ENCODE data around the gene ISG20.

ISG20 gene

DNA sequence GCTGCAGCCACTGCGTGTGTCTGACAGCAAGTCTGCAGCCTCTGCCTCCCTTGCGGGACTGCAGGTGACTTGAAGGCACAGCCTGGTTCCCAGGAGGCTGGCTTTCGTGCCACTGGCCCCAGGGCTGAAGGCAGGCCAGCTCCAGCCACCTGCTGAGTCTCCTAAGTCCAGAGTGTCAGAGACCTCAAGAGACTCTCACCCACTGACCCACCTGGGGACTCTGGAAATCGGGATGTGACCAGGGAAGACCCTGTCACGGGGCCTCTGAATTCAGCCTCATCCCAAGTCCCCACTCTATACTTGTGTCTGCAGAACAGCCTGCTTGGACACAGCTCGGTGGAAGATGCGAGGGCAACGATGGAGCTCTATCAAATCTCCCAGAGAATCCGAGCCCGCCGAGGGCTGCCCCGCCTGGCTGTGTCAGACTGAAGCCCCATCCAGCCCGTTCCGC lies 16.3 kb downstream of the ISG20 start:
- no peak for DNase-seq

DNA sequence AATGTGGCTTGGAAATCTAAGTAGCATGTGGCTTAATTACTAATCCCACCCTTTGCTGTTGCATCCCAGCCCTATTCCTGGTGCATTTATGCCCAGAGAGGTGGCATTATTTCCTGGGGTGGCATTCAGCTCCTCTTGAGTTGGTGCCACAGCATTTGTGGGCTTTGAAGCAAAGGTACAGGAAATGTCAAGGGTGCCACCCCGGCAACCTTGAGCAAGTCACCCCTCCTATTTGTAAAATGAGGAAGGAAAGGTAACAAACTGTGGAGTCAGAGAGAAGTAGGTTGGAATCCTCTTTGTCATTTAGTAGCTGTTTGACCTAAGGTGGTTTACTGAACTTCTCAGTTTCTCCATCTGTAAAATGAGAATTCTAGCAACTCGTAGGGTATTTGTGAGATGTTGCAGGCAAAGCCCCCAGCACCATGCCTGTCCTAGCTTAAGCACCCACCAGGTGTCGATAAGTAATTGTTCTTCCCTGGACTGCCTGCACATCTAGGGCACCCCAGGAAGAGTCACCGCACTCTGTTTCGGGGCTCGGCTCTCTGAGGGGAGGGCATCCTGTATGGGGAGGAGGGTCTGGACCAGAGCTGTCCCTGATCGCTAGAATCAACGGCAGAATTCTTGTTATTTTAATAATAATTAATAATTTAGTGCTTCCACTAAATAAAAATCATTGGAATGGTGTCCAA lies 17.1 kb downstream of the ISG20 start:
- no peak for DNase-seq

DNA sequence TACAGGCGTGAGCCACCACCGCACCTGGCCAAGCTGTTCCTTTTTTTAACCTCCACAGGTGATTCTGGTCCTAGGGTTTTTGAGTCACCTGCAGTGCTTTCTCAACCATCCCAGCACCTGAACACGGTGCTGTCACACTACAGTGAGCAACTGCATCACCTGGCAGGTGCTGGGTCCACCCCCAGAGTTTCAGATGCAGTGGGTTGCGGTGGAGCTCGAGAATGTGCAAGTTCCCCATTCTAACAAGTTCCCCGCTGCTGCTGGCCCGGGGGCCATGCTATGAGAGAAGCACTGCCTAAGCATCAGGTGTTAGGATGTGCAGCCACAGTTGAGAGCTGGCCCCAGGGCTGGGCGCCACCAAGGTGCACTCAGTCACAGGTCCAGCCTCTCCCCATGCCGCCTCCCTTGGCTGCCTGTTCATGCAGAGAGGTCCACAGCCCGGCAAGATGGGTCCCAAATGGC lies 18.0 kb downstream of the ISG20 start:
- no peak for DNase-seq

DNA sequence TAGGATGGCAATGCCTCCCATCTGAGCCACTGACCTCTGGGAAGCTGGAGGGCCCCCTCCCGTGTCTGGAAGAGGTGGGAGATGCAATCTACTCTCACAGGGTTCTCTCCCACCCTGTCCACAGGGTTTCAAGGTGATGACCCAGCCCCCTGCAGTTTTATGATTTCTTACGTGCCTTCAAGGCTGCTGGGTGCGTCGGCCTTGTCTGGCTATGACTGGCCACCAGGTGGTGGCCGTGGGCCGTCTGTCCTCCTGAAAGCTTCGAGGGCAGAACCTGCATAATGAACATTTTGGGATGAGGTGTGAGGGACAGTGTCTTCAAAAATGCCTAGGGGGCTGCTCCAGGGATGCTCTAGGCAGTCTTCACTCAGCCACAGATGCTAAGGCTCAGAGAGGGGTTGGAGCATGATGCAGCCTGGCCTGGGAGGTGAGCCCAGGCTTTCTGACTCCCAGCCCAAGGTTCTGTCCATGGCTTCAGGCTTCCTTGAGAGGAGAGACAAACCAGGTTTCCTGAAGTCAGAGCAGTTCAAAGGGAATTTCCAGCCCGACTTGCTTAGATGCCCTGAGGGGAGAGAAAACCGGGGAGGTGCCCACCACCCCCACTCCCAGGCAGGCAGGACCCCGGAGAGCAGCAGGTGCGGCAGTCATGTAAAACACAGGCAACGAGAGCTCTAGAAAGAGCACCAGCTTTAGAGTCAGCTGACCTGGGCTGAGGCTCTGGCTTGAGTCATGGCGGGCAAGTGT lies 18.7 kb downstream of the ISG20 start:
- DNase-seq, result no peak

DNA sequence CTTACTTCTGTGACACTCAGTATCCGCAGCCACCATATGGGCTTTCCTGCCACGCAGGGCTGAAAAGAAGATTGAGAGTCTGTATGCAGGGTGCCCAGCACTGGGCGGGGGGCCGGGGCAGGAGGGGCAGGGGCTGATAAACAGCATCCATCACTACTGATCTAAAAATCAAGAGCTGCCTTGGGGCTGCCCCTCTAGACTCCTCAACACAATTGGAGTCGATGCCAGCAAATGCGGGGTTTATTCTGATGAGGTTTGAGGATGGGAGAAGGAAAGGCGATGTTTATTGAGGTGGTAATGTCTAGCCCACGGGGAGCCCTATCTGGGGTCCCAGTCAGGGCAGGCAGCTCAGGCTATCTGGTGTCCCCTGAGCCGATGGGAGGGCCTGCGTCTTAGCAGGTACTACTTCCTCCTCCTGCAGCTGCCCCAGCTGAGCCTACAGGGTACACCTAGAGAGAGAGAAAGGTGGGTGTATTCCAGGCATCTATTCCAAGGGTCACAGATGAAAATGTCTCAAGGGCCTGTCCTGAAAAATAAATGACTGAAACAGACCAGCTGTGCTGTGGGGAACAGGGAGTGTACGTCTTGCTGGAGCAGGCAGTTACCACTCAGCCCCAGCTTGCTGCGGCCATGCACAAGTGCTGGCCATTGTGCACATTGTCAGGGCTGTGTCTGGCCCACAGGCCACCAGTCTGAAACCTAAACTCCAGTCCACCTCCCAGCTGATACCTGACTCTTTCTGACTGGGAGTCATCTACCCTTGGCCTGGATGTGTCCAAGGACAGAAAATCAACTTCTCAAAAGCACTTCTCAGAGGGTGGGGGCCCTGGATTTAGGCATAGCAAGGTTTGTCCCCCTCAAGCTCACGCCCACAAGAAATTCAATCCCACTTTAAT lies 19.5 kb downstream of the ISG20 start:
- no peak for DNase-seq

DNA sequence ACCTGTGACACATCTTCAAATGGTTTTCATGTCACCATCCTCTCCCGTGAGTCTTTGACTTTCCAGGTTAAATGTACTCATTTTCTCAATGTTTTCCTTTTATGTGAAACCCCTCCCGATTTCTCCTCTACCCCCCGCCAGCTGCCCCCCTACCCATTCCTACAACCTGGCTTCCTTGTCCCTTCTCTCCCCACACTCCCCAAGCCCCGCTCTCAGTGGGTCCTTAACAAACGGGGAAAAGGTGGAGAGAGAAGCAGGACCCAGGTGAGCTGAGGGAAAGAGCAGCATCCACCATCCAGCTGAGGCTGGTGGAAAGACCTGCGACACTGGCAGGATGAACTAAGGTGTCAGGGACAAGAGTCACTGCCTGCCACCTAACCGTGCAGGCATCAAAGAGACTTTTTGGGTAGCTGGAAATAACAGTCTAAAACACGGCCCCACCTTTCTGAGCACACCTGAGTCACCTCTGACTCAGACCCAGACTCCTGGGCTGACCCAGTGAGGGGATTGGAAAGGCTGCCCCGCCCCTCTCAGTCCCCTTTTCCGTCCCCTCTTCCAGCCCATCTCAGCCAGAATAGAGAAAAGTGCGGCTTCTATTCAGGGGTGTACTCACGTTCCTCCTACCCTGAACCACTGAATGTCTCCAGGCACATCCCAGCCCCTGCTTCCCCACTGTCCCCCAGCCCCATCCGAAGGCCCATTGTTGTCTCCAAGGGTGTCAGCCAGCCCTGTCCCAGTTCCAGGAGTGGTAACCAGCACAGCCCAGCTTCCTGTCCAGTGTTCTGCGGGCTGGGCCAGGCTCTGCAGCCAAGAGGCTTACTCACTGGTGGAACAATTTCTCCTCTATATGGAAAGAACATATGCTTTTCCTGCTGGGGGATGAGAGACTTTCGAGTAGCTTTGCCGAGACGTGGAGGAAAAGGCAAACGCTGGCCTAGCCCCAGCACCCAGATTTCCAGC lies 20.4 kb downstream of the ISG20 start:
- no peak for DNase-seq

DNA sequence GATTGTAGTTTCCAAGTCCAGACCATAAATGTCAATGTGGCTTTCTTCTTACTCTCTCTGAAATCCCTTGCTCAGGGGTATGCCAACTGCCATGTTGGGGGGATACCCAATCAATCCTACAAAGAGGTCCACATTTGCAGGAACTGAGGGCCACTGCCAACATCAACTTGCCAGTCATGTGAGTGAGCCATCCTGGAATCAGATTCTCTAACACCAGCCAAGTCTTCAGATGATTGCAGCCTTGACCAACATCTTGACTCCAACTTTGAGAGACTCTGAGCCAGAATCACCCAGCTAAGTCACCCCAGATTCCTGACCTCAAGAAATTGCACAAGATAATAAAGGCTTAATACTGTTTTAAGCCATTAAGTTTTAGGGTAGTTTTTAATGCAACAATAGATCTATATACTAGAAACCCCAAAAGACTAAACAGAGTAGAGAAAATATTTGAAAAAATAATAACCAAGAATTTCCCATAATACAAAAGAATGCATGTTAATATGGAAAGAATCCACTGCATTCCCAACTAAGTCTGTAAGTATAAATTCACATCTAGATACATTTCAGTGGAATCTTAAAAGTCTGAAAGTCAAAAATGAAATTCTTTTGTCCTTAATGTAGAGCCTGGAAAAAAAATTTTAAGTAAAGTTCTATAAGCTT lies 22.4 kb downstream of the ISG20 start:
- DNase-seq, result no peak

DNA sequence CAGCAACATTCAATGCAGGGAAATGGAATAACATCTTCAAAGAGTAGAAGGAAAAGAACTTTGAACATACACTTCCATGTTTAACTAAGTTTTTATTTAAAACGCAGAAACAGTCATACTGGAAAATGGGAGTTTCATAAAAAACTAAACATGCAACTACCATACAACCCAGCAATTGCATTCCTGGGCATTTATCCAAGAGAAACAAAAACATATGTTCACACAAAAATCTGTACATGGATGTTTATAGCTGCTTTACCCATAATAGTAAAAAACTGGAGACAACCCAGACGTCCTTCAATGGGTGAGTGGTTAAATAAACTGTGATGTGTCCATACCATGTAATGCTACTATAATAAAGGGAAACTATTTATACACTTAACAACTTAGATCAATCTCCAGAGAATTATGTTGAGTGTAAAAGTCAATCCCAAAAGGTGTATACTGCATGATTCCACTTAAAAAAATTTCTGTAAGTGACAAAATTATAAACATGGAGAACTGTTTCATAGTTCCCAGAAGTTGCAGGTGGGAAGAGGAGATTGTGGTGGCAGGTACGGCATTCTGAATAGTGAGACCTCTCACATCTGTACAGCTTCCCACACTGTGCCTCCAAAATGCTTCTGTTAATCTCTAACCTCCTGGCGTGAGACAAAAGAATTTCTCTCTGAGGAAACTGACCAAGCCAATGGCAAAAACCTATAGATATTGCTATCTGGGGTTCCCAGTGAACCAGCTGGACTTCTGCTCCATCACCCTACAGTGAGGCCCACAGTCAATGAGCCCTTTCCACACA lies 23.1 kb downstream of the ISG20 start:
- no peak for DNase-seq

DNA sequence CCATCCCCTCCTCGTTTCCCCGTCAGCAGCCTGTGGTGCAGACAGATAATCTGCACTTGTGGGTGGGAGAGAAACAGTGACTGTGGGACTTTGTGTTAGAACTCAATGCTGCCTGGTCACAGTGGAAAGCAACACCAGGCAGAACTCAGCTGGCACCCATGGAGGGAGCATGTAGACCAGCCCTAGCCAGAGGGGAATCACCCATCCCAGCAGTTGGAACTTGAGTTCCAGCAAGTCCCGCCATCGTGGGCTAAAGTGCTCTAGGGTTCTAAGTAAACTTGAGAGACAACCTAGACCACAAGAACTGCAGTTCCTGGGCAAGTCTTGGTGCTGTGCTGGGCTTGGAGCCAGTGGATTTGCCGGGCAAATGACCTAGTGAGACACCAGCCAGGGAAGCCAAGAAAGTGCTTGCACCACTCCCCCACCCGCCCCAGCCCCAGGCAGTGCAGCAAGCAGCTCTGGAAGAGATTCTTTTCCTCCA lies 24.4 kb downstream of the ISG20 start:
- no peak for DNase-seq

DNA sequence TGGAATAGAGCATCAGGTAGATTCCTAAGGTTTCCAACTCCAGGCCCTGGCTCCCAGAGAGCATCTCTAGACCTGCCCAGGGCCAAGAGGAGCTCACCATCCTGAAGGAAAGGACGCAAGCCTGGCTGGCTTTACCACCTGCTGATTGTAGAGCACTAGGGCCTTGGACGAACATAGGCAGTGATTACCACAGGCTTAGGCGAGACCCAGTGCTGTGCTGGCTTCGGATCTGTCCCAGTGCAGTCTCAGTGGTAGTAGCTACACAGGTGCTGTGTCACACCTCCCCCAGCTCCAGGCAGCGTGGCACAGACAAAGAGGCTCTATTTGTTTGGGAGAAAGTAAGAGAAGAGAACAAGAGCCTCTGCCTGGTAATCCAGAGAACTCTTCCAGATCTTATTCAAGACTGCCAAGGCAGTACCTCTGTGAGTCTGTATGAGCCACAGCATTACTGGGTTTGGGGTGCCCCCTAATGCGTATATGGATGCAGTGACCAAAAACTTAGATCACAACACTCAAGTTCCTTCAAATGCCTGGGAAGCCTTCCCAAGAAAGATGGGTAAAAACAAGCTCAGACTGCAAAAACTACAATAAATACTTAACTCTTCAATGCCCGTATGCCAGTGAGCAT lies 25.4 kb downstream of the ISG20 start:
- DNase-seq, result no peak

DNA sequence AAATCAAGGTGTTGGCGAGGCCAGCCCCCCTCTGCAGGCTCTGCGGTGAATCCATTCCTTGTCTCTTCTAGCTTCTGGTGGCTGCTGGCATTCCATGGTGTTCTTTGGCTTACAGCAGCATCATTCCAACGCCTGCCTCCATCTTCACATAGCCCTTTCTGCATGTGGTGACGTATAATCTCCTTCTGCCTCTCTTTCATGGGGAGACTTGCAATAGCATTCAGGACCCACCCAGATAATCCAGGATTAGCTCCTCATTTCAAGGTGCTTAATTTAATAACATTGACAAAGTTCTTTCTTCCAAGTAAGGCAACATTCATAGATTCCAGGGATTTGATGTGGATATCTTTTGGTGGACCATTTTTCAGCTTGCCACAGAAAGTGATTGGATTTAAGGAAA lies 35.8 kb downstream of the ISG20 start:
- DNase-seq, result no peak

DNA sequence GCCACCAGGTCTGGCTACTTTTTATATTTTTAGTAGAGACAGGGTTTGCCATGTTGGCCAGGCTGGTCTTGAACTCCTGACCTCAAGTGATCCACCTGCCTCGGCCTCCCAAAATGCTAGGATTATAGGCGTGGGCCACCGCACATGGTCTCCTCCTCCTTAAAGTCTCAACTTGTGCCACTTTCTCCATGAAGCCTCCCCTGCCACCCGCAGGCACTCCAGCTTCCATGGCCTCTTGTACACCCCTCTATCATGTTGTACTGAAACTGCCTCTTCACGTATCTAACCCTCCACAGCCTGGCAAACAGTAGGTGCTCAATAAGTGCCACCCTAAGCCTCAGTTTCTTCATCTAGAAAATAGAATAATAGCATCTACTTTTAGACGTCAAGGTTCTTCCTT lies 39.9 kb downstream of the ISG20 start:
- no peak for DNase-seq

DNA sequence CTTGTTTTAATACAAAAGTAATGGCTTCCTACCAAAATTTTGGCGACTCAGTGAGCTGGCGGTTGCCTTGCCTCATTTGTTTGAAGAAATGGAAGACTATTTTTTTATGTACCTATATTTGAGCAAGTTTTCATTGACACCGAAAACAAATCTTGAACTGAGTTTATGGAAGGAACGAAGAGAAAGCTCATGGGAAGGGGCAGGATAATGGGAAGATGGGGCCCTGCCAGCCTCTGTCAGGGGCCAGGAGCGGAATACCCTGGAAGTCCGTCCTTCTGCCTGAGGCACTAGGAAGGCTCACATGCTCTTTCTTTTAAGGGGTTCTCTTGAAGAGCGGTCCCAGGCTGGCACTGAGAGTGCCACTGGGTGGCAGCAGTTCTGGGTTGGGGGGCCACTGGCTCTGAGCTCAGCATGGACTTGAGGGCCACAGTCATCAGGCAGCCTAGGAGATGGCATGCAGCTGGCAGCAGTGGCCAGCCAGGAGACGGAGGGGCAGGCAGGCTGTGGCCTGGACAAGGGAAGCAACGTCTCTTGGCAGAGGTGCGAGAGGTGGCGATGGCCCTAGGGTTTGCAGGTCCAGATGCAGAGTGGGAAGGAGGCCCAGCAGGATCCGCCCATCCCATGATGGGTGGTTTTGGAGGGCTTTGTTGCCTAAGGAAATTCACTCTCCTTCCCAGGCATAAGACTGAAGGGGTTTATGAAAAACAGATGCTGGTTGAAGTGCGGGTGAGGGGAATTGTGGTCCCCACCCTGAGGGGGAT lies 41.6 kb downstream of the ISG20 start:
- no peak for DNase-seq

DNA sequence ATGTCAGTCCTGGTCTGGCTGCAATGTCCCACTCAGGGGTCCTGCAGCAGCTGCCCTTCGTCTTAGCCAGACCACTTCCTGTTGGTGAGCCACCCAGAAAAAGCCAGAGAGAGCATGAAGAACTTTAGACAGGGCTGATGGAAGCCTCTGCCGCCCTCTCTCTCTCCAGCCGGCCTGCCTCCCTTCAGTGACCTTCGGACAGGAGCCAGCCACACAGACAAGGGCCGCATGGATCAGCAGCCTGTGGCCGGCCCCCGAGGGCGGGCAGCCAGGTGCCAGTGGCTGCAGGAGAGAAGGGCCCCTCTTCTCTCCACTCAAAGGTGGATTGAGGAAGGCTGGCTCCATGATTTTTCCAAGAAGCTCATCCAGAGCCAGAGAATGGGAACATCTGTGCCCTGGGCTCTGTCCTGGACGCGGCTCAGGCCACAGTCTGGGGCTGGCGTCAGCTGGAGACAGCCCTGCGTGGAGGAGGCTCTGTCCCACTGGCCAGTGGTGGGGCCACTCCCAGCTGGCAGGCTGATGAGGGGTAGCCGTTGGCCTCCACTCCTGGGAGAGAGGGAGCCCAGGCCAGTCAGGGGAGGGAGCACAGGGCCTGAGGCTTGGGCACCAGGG lies 42.9 kb downstream of the ISG20 start:
- DNase-seq, result no peak

DNA sequence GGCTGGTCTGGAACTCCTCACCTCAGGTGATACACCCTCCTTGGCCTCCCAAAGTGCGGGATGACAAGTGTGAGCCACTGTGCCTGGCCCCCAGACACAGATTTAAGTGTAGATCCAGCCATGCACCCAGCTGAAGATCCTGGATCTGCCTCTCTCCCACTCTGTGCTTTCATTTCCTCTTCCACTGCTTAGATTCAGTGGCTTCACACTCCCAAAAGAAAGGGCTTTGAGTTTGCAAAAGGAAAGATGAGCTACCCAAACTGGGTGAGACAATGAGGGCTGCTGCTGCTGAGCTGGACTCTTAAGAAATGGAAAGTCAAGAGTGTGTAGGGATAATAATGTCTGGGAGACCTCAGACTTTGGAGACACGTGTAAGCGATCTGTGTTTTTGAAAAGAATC lies 45.5 kb downstream of the ISG20 start:
- DNase-seq, result no peak

DNA sequence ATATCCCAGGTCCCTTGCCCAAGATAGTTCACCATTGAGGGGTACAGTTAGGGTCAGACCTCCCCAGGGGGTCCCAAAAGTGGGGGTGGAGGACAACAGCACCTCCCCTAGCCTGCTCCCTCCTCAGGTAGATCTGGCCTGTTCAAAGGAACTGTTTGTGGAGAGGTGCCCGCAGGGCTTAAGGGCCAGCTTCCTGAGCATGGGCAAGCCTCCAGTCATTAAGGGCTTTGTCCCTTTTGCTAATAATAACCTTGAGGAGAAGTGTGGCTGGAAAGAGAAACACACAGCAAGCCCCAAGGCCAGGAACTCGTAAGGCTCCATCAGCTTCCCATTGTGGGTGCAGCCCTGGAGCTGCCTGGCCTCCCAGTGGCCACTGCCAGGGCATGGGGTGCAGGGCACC lies 47.4 kb downstream of the ISG20 start:
- no peak for DNase-seq

DNA sequence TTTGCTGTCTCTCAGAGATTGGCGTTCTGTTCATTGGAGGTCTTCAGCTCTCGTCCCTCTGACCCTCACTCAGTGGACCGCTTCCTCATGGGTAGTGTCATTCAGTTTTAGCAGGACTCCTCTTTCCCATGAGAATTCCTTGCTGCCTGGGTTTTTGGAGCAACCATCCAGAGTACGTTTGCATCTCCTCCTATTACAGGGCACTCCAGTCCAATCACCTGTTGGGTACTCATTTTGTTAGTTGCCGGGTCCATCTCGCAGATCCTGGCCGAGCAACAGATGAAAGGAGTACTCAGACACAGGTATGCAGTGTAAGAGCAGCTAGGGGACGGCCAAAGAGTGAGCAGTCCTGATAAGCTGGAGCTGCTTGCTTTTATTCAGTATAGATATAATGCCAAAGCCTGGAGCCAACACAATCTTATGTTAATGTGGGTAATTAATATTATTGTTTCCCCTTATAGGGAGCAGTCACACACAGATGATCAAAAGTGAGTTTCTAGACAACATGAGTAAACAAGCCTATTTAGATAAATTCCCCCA lies 49.6 kb downstream of the ISG20 start:
- no peak for DNase-seq

DNA sequence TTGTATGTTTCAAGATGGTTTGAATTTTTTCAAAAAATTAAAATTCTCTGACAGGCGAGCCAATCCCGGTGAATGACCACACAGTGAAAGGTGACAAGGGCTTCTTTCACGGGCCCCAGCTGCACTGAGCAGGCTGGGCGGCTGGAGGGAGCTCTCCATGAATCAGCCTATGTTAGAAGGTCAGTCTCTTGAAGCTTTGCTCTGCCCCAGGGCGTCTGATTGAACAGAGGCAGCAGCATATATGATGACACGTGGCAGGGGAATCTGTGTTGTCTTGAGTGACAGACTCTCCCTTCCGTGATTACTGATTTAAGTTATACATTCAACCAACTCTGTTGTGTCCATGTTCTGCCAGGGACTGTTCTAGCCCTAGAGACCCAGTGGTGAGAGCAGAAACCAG lies 51.5 kb downstream of the ISG20 start:
- no peak for DNase-seq

DNA sequence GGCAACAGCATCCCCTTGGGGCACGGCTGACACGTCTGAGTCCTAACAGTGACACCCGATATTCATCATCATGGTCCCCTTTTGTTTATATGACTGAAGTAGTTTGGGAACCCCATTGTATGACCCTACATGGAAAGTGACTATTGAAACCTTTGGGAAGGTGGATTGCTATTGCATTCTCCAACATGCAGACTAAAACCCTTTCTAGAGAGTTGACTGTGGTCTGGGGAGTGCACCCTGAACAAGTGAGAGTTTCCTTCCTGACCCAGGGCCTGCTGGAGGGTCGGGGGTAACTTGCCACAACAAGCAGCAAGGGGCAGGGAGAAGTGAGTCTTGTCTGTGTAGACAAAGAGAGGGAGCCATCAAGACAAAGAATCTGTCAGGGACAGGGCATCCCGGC lies 54.4 kb downstream of the ISG20 start:
- DNase-seq, result no peak

Data from NCI-H1417 treated with DMSO at 0.1 percent for 48 hours (cell line).